ENCODE data around the gene HIRIP3.

HIRIP3 gene

DNA sequence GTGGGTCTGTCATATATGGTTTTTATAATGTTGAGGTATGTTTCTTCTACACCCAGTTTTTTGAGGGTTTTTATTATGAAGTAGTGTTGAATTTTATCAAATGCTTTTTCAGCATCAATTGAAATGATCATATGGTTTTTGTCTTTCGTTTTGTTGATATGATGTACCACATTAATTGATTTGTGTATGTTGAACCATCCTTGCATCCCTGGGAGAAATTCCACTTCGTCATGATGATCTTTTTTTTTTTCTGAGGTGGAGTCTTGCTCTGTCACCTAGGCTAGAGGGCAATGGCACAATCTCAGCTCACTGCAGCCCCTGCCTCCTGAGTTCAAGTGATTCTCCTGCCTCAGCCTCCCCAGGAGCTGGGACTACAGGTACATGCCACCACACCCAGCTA lies 47.5 kb downstream of the HIRIP3 start:
- no peak overlapping the region for H3K4me3 ChIP-seq (ENCODE audit: low read depth, low read length)
- no peak for TF ChIP-seq CTCF (IDR thresholded peaks at IDR 0.05; ENCODE audit: borderline replicate concordance, insufficient read depth, low read depth, low read length)

GRCh38 chr16:29943846-29944799 lies 51.3 kb downstream of the HIRIP3 start:
- TF ChIP-seq CTCF (IDR thresholded peaks at IDR 0.05; ENCODE audit: borderline replicate concordance, insufficient read depth, low read depth, low read length), result no peak
- H3K4me3 ChIP-seq (ENCODE audit: low read depth, low read length), result no peak overlapping the region
